Activated B cell treated with CpG ODN at 0.5 μM for 24 hours (primary cell): ENCODE measurements around the gene WNK2. TPM values are rescaled to one million over a fixed set of nuclear protein-coding genes. Genes with fewer than 3 reads are reported as not detected.

Source experiments
- ATAC-seq: fragments of 200-7000 bp; cut with Tn5 transposase; one replicate; pipeline ENCODE4 v1.10.0; 2021; ENCODE audit warnings: low read depth, mild to moderate bottlenecking, moderate library complexity
- CTCF ChIA-PET: fragments of 350-600 bp; sonication (Branson Sonifier 250); formaldehyde crosslinking; loops from one replicate; lab custom pipeline; 2021; ENCODE audit warnings: antibody characterized with exemption; lab: Charles Lee
- POLR2A ChIA-PET: fragments of 350-600 bp; sonication (Branson Sonifier 250); formaldehyde crosslinking; loops from one replicate; lab custom pipeline; 2021; ENCODE audit warnings: antibody characterized with exemption; lab: Charles Lee
- DNase-seq: peaks from one replicate; pipeline ENCODE4 v3.0.0; 2022
- H3K27ac Mint-ChIP-seq: one replicate; pipeline ENCODE4 v1.8.0; 2020; ENCODE audit warnings: mixed read lengths
- H3K27me3 Mint-ChIP-seq: one replicate; pipeline ENCODE4 v1.8.0; 2021; ENCODE audit warnings: mixed read lengths
- H3K36me3 Mint-ChIP-seq: one replicate; pipeline ENCODE4 v1.8.0; 2021; ENCODE audit warnings: low read depth, mixed read lengths
- H3K4me1 Mint-ChIP-seq: one replicate; pipeline ENCODE4 v1.8.0; 2021; ENCODE audit warnings: mixed read lengths
- H3K4me3 Mint-ChIP-seq: one replicate; pipeline ENCODE4 v1.8.0; 2020; ENCODE audit warnings: mild to moderate bottlenecking, mixed read lengths
- H3K9me3 Mint-ChIP-seq: one replicate; pipeline ENCODE4 v1.8.0; 2020; ENCODE audit warnings: mixed read lengths
- intact Hi-C: fragments of 100-400 bp; cut with micrococcal nuclease; formaldehyde crosslinking; loops from one replicate; pipeline ENCODE4 v1.15.1; 2024
- total RNA-seq: library from RNA; stranded (reverse); gene quantifications from 2 replicates; pipeline ENCODE4 v1.2.3, GENCODE V29; 2022
- TF ChIP-seq, protein P1 (sequence below): fragments of 200-600 bp; IDR thresholded peaks from one replicate; pipeline ENCODE4 v1.8.0; 2022; ENCODE audit warnings: antibody characterized with exemption, mild to moderate bottlenecking

Gene WNK2
- total RNA-seq, 1 donor from 2014 or later, result 0.24 TPM

GRCh38 chr9:93204470-93205043 is 20.6 kb downstream of the WNK2 start:
- Mint-ChIP-seq H3K9me3 (no peaks in the 10 kb centered on the region), H3K27me3 (peaks cover 7% of the 10 kb centered on the region), H3K4me1 (no peaks in the 10 kb centered on the region), H3K27ac (no peak overlapping the region), H3K36me3 (no peaks in the 10 kb centered on the region), H3K4me3 (no peak overlapping the region)
- intact Hi-C loops, result no loop called here
- TF ChIP-seq, protein P1, sequence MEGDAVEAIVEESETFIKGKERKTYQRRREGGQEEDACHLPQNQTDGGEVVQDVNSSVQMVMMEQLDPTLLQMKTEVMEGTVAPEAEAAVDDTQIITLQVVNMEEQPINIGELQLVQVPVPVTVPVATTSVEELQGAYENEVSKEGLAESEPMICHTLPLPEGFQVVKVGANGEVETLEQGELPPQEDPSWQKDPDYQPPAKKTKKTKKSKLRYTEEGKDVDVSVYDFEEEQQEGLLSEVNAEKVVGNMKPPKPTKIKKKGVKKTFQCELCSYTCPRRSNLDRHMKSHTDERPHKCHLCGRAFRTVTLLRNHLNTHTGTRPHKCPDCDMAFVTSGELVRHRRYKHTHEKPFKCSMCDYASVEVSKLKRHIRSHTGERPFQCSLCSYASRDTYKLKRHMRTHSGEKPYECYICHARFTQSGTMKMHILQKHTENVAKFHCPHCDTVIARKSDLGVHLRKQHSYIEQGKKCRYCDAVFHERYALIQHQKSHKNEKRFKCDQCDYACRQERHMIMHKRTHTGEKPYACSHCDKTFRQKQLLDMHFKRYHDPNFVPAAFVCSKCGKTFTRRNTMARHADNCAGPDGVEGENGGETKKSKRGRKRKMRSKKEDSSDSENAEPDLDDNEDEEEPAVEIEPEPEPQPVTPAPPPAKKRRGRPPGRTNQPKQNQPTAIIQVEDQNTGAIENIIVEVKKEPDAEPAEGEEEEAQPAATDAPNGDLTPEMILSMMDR, result no peak
- POLR2A ChIA-PET, result no interaction called here
- CTCF ChIA-PET, result no interaction called here
- DNase-seq (no peak), ATAC-seq (no peak)

DNA sequence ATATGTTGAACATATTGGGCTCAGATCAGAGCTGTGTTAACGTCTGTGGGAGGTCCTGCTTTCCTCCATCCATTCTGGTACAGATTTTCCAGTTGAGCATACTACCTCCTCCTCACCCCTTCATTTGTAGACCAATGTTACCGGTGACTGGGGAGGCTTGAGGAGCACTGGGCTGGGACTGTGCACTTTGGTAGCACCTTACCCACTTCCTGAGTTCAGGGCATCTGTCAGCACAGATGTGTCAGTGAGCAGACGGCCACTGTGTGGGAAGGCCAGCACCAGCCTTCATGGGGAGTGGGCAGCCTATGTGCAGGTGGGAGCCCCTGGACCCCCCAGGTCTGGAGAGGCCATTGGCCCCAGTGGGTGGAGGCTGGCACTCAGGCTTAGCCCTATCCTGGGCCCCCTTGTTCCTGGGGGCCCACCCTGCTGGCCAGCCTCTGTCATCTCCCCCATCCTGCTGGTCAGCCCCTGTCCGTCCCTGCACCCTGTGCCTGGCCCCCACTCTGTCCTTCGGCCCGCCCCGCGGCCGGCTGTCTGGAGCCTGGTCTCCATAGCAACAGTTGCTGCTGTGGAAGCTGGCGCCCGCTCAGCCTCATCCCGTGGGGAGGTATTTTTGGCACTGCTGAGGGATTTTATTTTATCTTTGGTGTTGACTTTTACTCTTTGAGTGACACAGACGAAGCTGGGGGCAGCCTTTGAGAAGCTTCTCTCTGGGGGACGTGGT is 21.3 kb downstream of the WNK2 start:
- CTCF ChIA-PET, result no interaction called here
- H3K27me3 Mint-ChIP-seq, result peaks cover 7% of the 10 kb centered on the region
- H3K9me3 Mint-ChIP-seq, result no peaks in the 10 kb centered on the region
- intact Hi-C loops, result no loop called here
- POLR2A ChIA-PET, result no interaction called here
- no peak overlapping the region for H3K27ac Mint-ChIP-seq
- ATAC-seq, result no peak
- no peak overlapping the region for H3K4me3 Mint-ChIP-seq
- TF ChIP-seq, protein P1, result no peak
- H3K4me1 Mint-ChIP-seq, result no peaks in the 10 kb centered on the region
- DNase-seq, result no peak
- H3K36me3 Mint-ChIP-seq, result no peaks in the 10 kb centered on the region

DNA sequence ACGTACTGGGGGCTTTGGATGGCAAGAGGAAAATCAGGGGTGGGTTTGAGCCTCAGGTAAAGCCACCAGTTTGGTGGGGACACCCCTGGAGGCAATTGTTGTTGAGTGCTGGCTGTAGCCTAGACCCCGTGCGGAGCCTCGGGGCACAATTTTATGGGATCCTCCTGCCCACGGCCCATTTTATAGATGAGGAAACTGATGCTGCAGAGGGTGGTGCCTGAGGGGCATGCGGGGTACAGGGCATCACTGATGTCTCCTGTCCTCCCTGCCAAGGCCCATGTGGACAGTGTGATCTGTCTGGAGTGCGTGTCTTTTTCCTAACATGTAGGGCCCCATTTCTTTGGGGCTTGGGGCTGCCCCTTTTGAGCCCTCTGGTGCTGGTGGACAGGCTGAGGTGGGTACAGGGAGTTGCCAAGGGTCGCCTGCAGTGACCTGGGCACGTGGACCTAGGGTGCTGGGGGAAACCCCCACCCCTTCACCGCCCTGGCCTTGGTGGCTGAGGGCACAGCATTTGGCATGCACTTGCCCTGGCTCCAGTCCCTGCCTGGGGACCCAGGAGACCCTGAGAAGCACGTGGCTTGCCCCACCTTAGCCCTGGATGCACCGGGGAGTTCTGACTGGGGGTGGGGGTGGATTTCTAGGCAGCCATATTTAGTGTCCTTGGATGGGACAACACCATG is 22.1 kb downstream of the WNK2 start:
- H3K4me3 Mint-ChIP-seq, result no peak overlapping the region
- H3K27me3 Mint-ChIP-seq, result peaks cover 7% of the 10 kb centered on the region
- CTCF ChIA-PET, result no interaction called here

DNA sequence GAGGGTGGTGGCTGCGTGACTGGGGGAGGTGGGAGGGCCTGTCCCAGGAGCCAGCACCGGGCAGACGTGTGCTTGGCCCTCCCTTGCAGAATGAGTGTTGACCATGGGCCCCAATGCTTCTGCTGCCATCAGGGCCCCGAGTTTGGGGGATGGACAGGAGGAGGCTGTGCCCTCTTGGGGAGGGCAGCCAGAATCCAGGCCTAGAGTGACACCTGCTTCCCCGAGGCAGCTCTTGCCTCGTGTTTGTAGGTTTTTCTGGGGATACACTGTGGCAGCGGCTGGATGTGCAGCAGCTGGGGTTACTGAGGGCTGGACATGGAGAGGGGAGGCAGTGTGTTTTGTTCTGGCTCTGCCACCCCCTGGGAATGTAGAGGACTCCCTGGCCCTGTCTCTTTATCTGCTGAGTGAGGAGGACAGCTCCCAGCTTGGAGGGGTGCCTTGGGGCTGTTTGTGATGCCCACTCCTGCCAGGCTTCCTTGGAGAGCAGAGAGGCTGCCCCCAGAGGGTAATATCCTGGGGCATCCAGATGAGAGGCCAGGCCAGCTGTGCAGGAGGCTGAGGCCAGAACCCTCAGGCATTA is 22.7 kb downstream of the WNK2 start:
- CTCF ChIA-PET, result no interaction called here
- intact Hi-C loops, result no loop called here
- Mint-ChIP-seq H3K36me3 (no peaks in the 10 kb centered on the region), H3K27me3 (peaks cover 7% of the 10 kb centered on the region), H3K4me3 (no peak overlapping the region), H3K27ac (no peak overlapping the region), H3K4me1 (no peaks in the 10 kb centered on the region), H3K9me3 (no peaks in the 10 kb centered on the region)
- DNase-seq (no peak), ATAC-seq (no peak)
- TF ChIP-seq, protein P1, result no peak
- POLR2A ChIA-PET, result interaction anchor here (0.7 kb wide), 1 partner anchor 448 kb away, joined by 4 read pairs; no protein-coding TSS in a partner anchor

More for the DNA sequence above, 22.1 kb downstream of the WNK2 start:
- Mint-ChIP-seq H3K9me3 (no peaks in the 10 kb centered on the region), H3K27ac (no peak overlapping the region), H3K4me1 (no peaks in the 10 kb centered on the region), H3K36me3 (no peaks in the 10 kb centered on the region)
- DNase-seq (no peak), ATAC-seq (no peak)
- POLR2A ChIA-PET, result no interaction called here
- TF ChIP-seq, protein P1, result no peak
- intact Hi-C loops, result no loop called here
